HG03095 (cell line): ENCODE data around the gene ELANE.
"Not testable (repeated sequence)": the region's sequence is repeated elsewhere in the genome, so short reads cannot be mapped to it uniquely, and the experiment has no call there.

Source experiments
- ATAC-seq: cut with Tn5 transposase; IDR thresholded peaks from one replicate; pipeline ENCODE4 v1.9.1; 2021; ENCODE audit warnings: moderate library complexity; ENCODE audit not compliant: unreplicated experiment

ELANE gene

GRCh38 chr19:813219-814151, 38.6 kb upstream of the ELANE start:
- no peak for ATAC-seq

GRCh38 chr19:814152-815078, 37.7 kb upstream of the ELANE start:
- ATAC-seq: no peak

- no peak for ATAC-seq
Observed at GRCh38 chr19:815079-815774, 36.9 kb upstream of the ELANE start.

GRCh38 chr19:815775-816499, 36.2 kb upstream of the ELANE start:
- ATAC-seq: no peak

GRCh38 chr19:816500-816857, 35.6 kb upstream of the ELANE start:
- no peak for ATAC-seq

- not testable (repeated sequence) for ATAC-seq
Observed at GRCh38 chr19:820212-820611, 31.9 kb upstream of the ELANE start.

GRCh38 chr19:821231-821824, 30.8 kb upstream of the ELANE start:
- no peak for ATAC-seq

GRCh38 chr19:821825-822503, 30.1 kb upstream of the ELANE start, which contains the start of gene PLPPR3:
TSS of gene PLPPR3 (minus strand) at chr19:821955. CDS start at chr19:821559, 396 bp downstream.
- no peak for ATAC-seq

GRCh38 chr19:823565-824121, 28.5 kb upstream of the ELANE start:
- ATAC-seq: no peak

- no peak for ATAC-seq
Observed at GRCh38 chr19:824885-825284, 27.2 kb upstream of the ELANE start.

GRCh38 chr19:825897-826644, 26.0 kb upstream of the ELANE start:
- ATAC-seq: no peak

- ATAC-seq: no peak
Observed at GRCh38 chr19:827314-827709, 24.8 kb upstream of the ELANE start.

- no peak for ATAC-seq
Observed at GRCh38 chr19:827710-828321, 24.3 kb upstream of the ELANE start, which contains the start of gene AZU1. TSS of gene AZU1 (plus strand) at chr19:827837. CDS start at chr19:827847, 10 bp downstream.

GRCh38 chr19:829129-829758, 22.9 kb upstream of the ELANE start:
- no peak for ATAC-seq

GRCh38 chr19:831407-832369, 20.4 kb upstream of the ELANE start:
- no peak for ATAC-seq

GRCh38 chr19:834216-834615, 17.9 kb upstream of the ELANE start:
- no peak for ATAC-seq
